T-helper 17 cell (primary cell): ENCODE measurements around the gene TCTN1. TPM values are rescaled to one million over a fixed set of nuclear protein-coding genes. Genes with fewer than 3 reads are reported as not detected.

Experiments
- ATAC-seq: fragments of 150-1000 bp; cut with Tn5 transposase; 2 replicates; pipeline ENCODE4 v1.10.0; 2021; ENCODE audit warnings: mild to moderate bottlenecking, moderate library complexity
- DNase-seq, 3 donors: peaks; one replicate each; pipeline versions ENCODE4 v3.0.0 to v3.0.0-alpha.2; 2020 to 2021
- H3K9me3 ChIP-seq: one replicate; pipeline ENCODE4 v1.7.0; 2013; ENCODE audit warnings: low read length, mild to moderate bottlenecking; ENCODE audit not compliant: control insufficient read depth, poor library complexity, severe bottlenecking
- H3K27ac Mint-ChIP-seq: one replicate; pipeline ENCODE4 v1.8.0; 2022; ENCODE audit warnings: mild to moderate bottlenecking, moderate library complexity, mixed read lengths
- H3K27me3 Mint-ChIP-seq: one replicate; pipeline ENCODE4 v1.8.0; 2022; ENCODE audit warnings: mixed read lengths
- H3K36me3 Mint-ChIP-seq: one replicate; pipeline ENCODE4 v1.8.0; 2022; ENCODE audit warnings: low read depth, mixed read lengths
- H3K4me1 Mint-ChIP-seq: one replicate; pipeline ENCODE4 v1.8.0; 2022; ENCODE audit warnings: mild to moderate bottlenecking, mixed read lengths
- H3K4me3 Mint-ChIP-seq: one replicate; pipeline ENCODE4 v1.8.0; 2022; ENCODE audit warnings: mild to moderate bottlenecking, moderate library complexity, mixed read lengths
- total RNA-seq, 4 donors: library from RNA in 2 of 4; stranded (reverse) in 2 of 4; gene quantifications; one replicate each; pipeline ENCODE4 v1.2.3 and lab custom pipeline; 2022 to 2026

TCTN1 gene
- total RNA-seq, 2 donors from 2014 or later, result 5.0 to 8.5 TPM

GRCh38 chr12:110686294-110686903 is 72.5 kb downstream of the TCTN1 start:
- Mint-ChIP-seq H3K27me3 (peaks cover 8% of the 10 kb centered on the region), H3K4me3 (peak overlapping the region; percentile 88), H3K27ac (peak overlapping the region; percentile 43), H3K4me1 (peaks cover 21% of the 10 kb centered on the region), H3K36me3 (peaks cover 12% of the 10 kb centered on the region)
- no peaks in the 10 kb centered on the region for H3K9me3 ChIP-seq
- DNase-seq (no peak), ATAC-seq (no peak)

- no peak for DNase-seq
- Mint-ChIP-seq H3K4me3 (peak overlapping the region; percentile 88), H3K27me3 (peaks cover 8% of the 10 kb centered on the region), H3K4me1 (peaks cover 21% of the 10 kb centered on the region), H3K27ac (peak overlapping the region; percentile 43), H3K36me3 (peaks cover 8% of the 10 kb centered on the region)
- no peaks in the 10 kb centered on the region for H3K9me3 ChIP-seq
- ATAC-seq, result no peak
These were observed 73.7 kb downstream of the TCTN1 start for GRCh38 chr12:110687396-110688169.

- no peaks in the 10 kb centered on the region for H3K9me3 ChIP-seq
- Mint-ChIP-seq H3K27ac (peak within 1 kb of the TSS; percentile 87), H3K27me3 (peaks cover 8% of the 10 kb centered on the region), H3K4me3 (peak within 1 kb of the TSS; percentile 95), H3K4me1 (peaks cover 21% of the 10 kb centered on the region), H3K36me3 (peaks cover 8% of the 10 kb centered on the region)
- DNase-seq (peak in 2 of 3 donors; percentile 29 to 38), ATAC-seq (peak; percentile 71)
These were observed 74.7 kb downstream of the TCTN1 start, which contains the start of gene HVCN1 for GRCh38 chr12:110688446-110689280. HVCN1 (minus strand) TSS chr12:110689115; CDS start chr12:110683245, 5,870 bp downstream.

- Mint-ChIP-seq H3K4me1 (peaks cover 21% of the 10 kb centered on the region), H3K4me3 (peak overlapping the region; percentile 95), H3K27ac (peak overlapping the region; percentile 87), H3K36me3 (peaks cover 7% of the 10 kb centered on the region), H3K27me3 (peaks cover 8% of the 10 kb centered on the region)
- ATAC-seq (peak; percentile 74), DNase-seq (peak in 2 of 3 donors; percentile 29 to 36)
- H3K9me3 ChIP-seq, result no peaks in the 10 kb centered on the region
These were observed 75.6 kb downstream of the TCTN1 start for GRCh38 chr12:110689281-110690126.

GRCh38 chr12:110690127-110690430 is 76.2 kb downstream of the TCTN1 start:
- DNase-seq (no peak), ATAC-seq (no peak)
- Mint-ChIP-seq H3K4me1 (peaks cover 23% of the 10 kb centered on the region), H3K4me3 (peak overlapping the region; percentile 95), H3K27ac (peak overlapping the region; percentile 87), H3K36me3 (peaks cover 7% of the 10 kb centered on the region), H3K27me3 (peaks cover 8% of the 10 kb centered on the region)
- H3K9me3 ChIP-seq, result no peaks in the 10 kb centered on the region

- no peak for ATAC-seq
- DNase-seq, result no peak
- no peak overlapping the region for H3K4me3 Mint-ChIP-seq
- no peak overlapping the region for H3K27ac Mint-ChIP-seq
- H3K27me3 Mint-ChIP-seq, result no peaks in the 10 kb centered on the region
- no peaks in the 10 kb centered on the region for H3K9me3 ChIP-seq
- peaks cover 29% of the 10 kb centered on the region for H3K4me1 Mint-ChIP-seq
- H3K36me3 Mint-ChIP-seq, result no peaks in the 10 kb centered on the region
These were observed 79.8 kb downstream of the TCTN1 start for GRCh38 chr12:110693731-110694130.

- ATAC-seq (no peak), DNase-seq (no peak)
- Mint-ChIP-seq H3K27me3 (no peaks in the 10 kb centered on the region), H3K36me3 (no peaks in the 10 kb centered on the region), H3K27ac (no peak overlapping the region), H3K4me1 (peaks cover 28% of the 10 kb centered on the region), H3K4me3 (no peak overlapping the region)
- no peaks in the 10 kb centered on the region for H3K9me3 ChIP-seq
These were observed 80.5 kb downstream of the TCTN1 start for GRCh38 chr12:110694330-110694901.

- Mint-ChIP-seq H3K36me3 (no peaks in the 10 kb centered on the region), H3K4me1 (peaks cover 20% of the 10 kb centered on the region), H3K27ac (no peak overlapping the region), H3K4me3 (no peak overlapping the region), H3K27me3 (no peaks in the 10 kb centered on the region)
- ATAC-seq (no peak), DNase-seq (no peak)
- H3K9me3 ChIP-seq, result no peaks in the 10 kb centered on the region
These were observed 82.4 kb downstream of the TCTN1 start for GRCh38 chr12:110696283-110696682.

GRCh38 chr12:110697236-110697635 is 83.3 kb downstream of the TCTN1 start:
- Mint-ChIP-seq H3K4me3 (peak overlapping the region; percentile 41), H3K36me3 (no peaks in the 10 kb centered on the region), H3K4me1 (peaks cover 18% of the 10 kb centered on the region), H3K27me3 (no peaks in the 10 kb centered on the region), H3K27ac (no peak overlapping the region)
- H3K9me3 ChIP-seq, result no peaks in the 10 kb centered on the region
- DNase-seq (no peak), ATAC-seq (no peak)

- peaks cover 18% of the 10 kb centered on the region for H3K4me1 Mint-ChIP-seq
- no peaks in the 10 kb centered on the region for H3K9me3 ChIP-seq
- H3K4me3 Mint-ChIP-seq, result peak overlapping the region; percentile 19
- no peaks in the 10 kb centered on the region for H3K36me3 Mint-ChIP-seq
- DNase-seq (peak; percentile 48 to 61 (median 49)), ATAC-seq (peak; percentile 100)
- no peak overlapping the region for H3K27ac Mint-ChIP-seq
- no peaks in the 10 kb centered on the region for H3K27me3 Mint-ChIP-seq
These were observed 84.4 kb downstream of the TCTN1 start for GRCh38 chr12:110698171-110698902.
